IMR-90 (cell line): ENCODE results near the gene C1QTNF12. TPM values are rescaled to one million over a fixed set of nuclear protein-coding genes. Genes with fewer than 3 reads are reported as not detected.
"Not testable (repeated sequence)": the region's sequence is repeated elsewhere in the genome, so short reads cannot be mapped to it uniquely, and the experiment has no call there.

Experiments
- ATAC-seq: fragments of 200-7000 bp; cut with Tn5 transposase; 2 replicates; pipeline ENCODE4 v1.9.1; 2020; ENCODE audit warnings: low read depth, mild to moderate bottlenecking, moderate library complexity
- BruUV-seq: library from RNA; stranded (reverse); fragments of 400-500 nt; replicated peaks from 2 replicates; lab custom pipeline; 2021; lab: Mats Ljungman, UMichigan
- CTCF ChIA-PET: fragments of 300-600 bp; formaldehyde crosslinking; extraction: SDS; loops from one replicate; lab custom pipeline; 2021; ENCODE audit warnings: antibody characterized with exemption; lab: Yijun Ruan, JAX
- POLR2A ChIA-PET: fragments of 300-600 bp; sonication (Branson Sonifier 250); formaldehyde crosslinking; loops from one replicate; lab custom pipeline; 2022; ENCODE audit warnings: antibody characterized with exemption; ENCODE audit not compliant: unreplicated experiment; lab: Charles Lee
- DNase-seq: peaks from one replicate; pipeline ENCODE4 v3.0.0; 2013
- H2AFZ ChIP-seq: replicated peaks from 2 replicates; pipeline ENCODE3; 2013; ENCODE audit warnings: low read length, mild to moderate bottlenecking; ENCODE audit not compliant: poor library complexity
- H2AK5ac ChIP-seq: 2 replicates; pipeline ENCODE4 v1.6.1; 2013; ENCODE audit warnings: low read depth, low read length, inconsistent platforms
- H2AK9ac ChIP-seq: replicated peaks from 2 replicates; pipeline ENCODE3; 2013; ENCODE audit warnings: mild to moderate bottlenecking, low read depth, low read length, moderate library complexity; ENCODE audit not compliant: poor library complexity
- H2BK120ac ChIP-seq: 2 replicates; pipeline ENCODE4 v1.6.1; 2013; ENCODE audit warnings: low read depth, low read length, inconsistent platforms
- H2BK15ac ChIP-seq: 3 replicates; pipeline ENCODE4 v1.6.1; 2013; ENCODE audit warnings: low read depth, low read length, inconsistent platforms
- H2BK20ac ChIP-seq: 2 replicates; pipeline ENCODE4 v1.6.1; 2013; ENCODE audit warnings: low read depth, mild to moderate bottlenecking, inconsistent platforms, low read length, moderate library complexity
- H2BK5ac ChIP-seq: 2 replicates; pipeline ENCODE4 v1.6.1; 2013; ENCODE audit warnings: mild to moderate bottlenecking, low read depth, low read length, inconsistent platforms; ENCODE audit not compliant: poor library complexity, severe bottlenecking
- H3K14ac ChIP-seq: replicated peaks from 2 replicates; pipeline ENCODE4 v1.6.1; 2013; ENCODE audit warnings: low read depth, low read length, inconsistent platforms
- H3K18ac ChIP-seq: 2 replicates; pipeline ENCODE4 v1.6.1; 2013; ENCODE audit warnings: low read depth, low read length, control low read depth
- H3K23ac ChIP-seq: 2 replicates; pipeline ENCODE4 v1.6.1; 2013; ENCODE audit warnings: low read depth, low read length, inconsistent platforms
- H3K27ac ChIP-seq: 2 replicates; pipeline ENCODE4 v1.5.1; 2013; ENCODE audit warnings: mild to moderate bottlenecking, control low read depth, low read length; ENCODE audit not compliant: insufficient read depth
- H3K27me3 ChIP-seq: 2 replicates; pipeline ENCODE4 v1.6.1; 2013; ENCODE audit warnings: low read length; ENCODE audit not compliant: control insufficient read depth, insufficient read depth
- H3K36me3 ChIP-seq: 2 replicates; pipeline ENCODE4 v1.6.1; 2013; ENCODE audit warnings: low read length, mixed read lengths; ENCODE audit not compliant: control insufficient read depth, insufficient read depth
- H3K4ac ChIP-seq: 2 replicates; pipeline ENCODE4 v1.6.1; 2013; ENCODE audit warnings: low read depth, low read length, inconsistent platforms
- H3K4me1 ChIP-seq: 2 replicates; pipeline ENCODE4 v1.6.1; 2013; ENCODE audit warnings: low read length, mixed read lengths; ENCODE audit not compliant: control insufficient read depth, insufficient read depth
- H3K4me2 ChIP-seq: 2 replicates; pipeline ENCODE4 v1.6.1; 2013; ENCODE audit warnings: low read depth, mild to moderate bottlenecking, control low read depth, low read length, moderate library complexity
- H3K4me3 ChIP-seq: 2 replicates; pipeline ENCODE4 v1.5.1; 2013; ENCODE audit warnings: low read depth, mild to moderate bottlenecking, control low read depth, low read length, moderate library complexity; ENCODE audit not compliant: insufficient read depth
- H3K56ac ChIP-seq: 2 replicates; pipeline ENCODE4 v1.6.1; 2013; ENCODE audit warnings: low read length, inconsistent platforms; ENCODE audit not compliant: insufficient read depth; ENCODE audit errors: extremely low read depth
- H3K79me1 ChIP-seq, 2 experiments: 2 replicates each; pipeline ENCODE4 v1.6.1; 2013; ENCODE audit warnings: low read length in 2 of 2, inconsistent platforms in 1 of 2, low read depth in 1 of 2
- H3K9ac ChIP-seq: 2 replicates; pipeline ENCODE4 v1.6.1; 2013; ENCODE audit warnings: low read depth, low read length, control low read depth
- H3K9me1 ChIP-seq: 2 replicates; pipeline ENCODE4 v1.6.1; 2013; ENCODE audit warnings: low read length, inconsistent platforms; ENCODE audit not compliant: insufficient read depth
- H3K9me3 ChIP-seq: 2 replicates; pipeline ENCODE4 v1.6.1; 2013; ENCODE audit warnings: low read length; ENCODE audit not compliant: control insufficient read depth, insufficient read depth
- H4K20me1 ChIP-seq: 2 replicates; pipeline ENCODE4 v1.6.1; 2013; ENCODE audit warnings: low read length, inconsistent platforms; ENCODE audit not compliant: insufficient read depth
- H4K5ac ChIP-seq: 2 replicates; pipeline ENCODE4 v1.6.1; 2013; ENCODE audit warnings: mild to moderate bottlenecking, low read depth, low read length, control low read depth
- H4K8ac ChIP-seq, 2 experiments: 2 replicates each; pipeline ENCODE4 v1.6.1; 2013; ENCODE audit warnings: low read depth in 2 of 2, low read length in 2 of 2, control low read depth in 1 of 2, inconsistent platforms in 1 of 2
- H4K91ac ChIP-seq: 2 replicates; pipeline ENCODE4 v1.6.1; 2013; ENCODE audit warnings: low read depth, low read length, inconsistent platforms; ENCODE audit not compliant: insufficient read depth
- WGBS, 2 experiments: methylation state at CpG; one replicate each; pipeline versions ENCODE4 v1.1.5 to v1.1.7; 2013; ENCODE audit warnings: missing lambda C conversion rate in 2 of 2; ENCODE audit not compliant: insufficient read length in 1 of 2; ENCODE audit errors: extremely low coverage in 2 of 2; 5-methylcytosine and 5-hydroxymethylcytosine counted together
- dilution Hi-C: fragments of 300-500 bp; cut with HindIII; formaldehyde crosslinking; loops from one replicate; pipeline ENCODE4 v1.14.3; 2018; ENCODE audit warnings: low sequenced_read_pairs; ENCODE audit not compliant: unreplicated experiment
- in situ Hi-C: fragments of 300-500 bp; cut with MboI; formaldehyde crosslinking; loops from 3 replicates; pipeline ENCODE4 v1.14.3; 2019; ENCODE audit warnings: low sequenced_read_pairs, inconsistent platforms, mixed read lengths
- intact Hi-C: fragments of 100-400 bp; cut with micrococcal nuclease; formaldehyde crosslinking; loops from 2 replicates; pipeline ENCODE4 v1.10.0; 2022
- polyA plus RNA-seq, 3 experiments: library from polyadenylated mRNA; depleted of rRNA; stranded (reverse); fragments of >200 nt; gene quantifications; 2 replicates each; pipeline ENCODE4 v1.2.3, GENCODE V29; 2012; ENCODE audit warnings: low replicate concordance in 1 of 3
- total RNA-seq: library from RNA; depleted of rRNA; stranded (reverse); fragments of >200 nt; gene quantifications from 2 replicates; pipeline ENCODE4 v1.2.3, GENCODE V29; 2012

The C1QTNF12 gene
- total and polyA plus RNA-seq, 2 of the 4 experiments (the other 2 are of a cell fraction): 0.36 to 1.1 TPM

GRCh38 chr1:1195726-1196125, 50.8 kb downstream of the C1QTNF12 start:
- BruUV-seq, H4K20me1 ChIP-seq, intact Hi-C loops, H3K4me1 ChIP-seq, H2BK120ac ChIP-seq, CTCF ChIA-PET, H2BK15ac ChIP-seq, H3K23ac ChIP-seq, H4K8ac ChIP-seq, H3K18ac ChIP-seq, ATAC-seq, H3K27me3 ChIP-seq, in situ Hi-C loops, H3K36me3 ChIP-seq, H4K91ac ChIP-seq, dilution Hi-C loops, H3K79me1 ChIP-seq, H2BK20ac ChIP-seq, H3K14ac ChIP-seq, H2AFZ ChIP-seq, DNase-seq, H2BK5ac ChIP-seq, H3K4ac ChIP-seq, H3K4me3 ChIP-seq, H3K9me1 ChIP-seq, H3K27ac ChIP-seq, H3K9ac ChIP-seq, POLR2A ChIA-PET, H3K4me2 ChIP-seq, H2AK9ac ChIP-seq, H4K5ac ChIP-seq, H3K56ac ChIP-seq, H2AK5ac ChIP-seq: not testable (repeated sequence)
- 100% methylated on average over 2 of the region's 6 CpGs; no CpG with 5 or more reads in 1 of the 2 experiments for WGBS, 2 experiments
- peaks cover 11% of the 10 kb centered on the region for H3K9me3 ChIP-seq
